Middle frontal gyrus (tissue), 1 donor: ENCODE measurements around the gene KLHL14.

Source experiments
- DNase-seq: peaks from one replicate; pipeline ENCODE4 v3.0.0-alpha.2; 2015; ENCODE audit warnings: low spot score; ENCODE audit errors: extremely low spot score

KLHL14 gene

GRCh38 chr18:32724071-32724749, 48.6 kb downstream of the KLHL14 start:
- no peak for DNase-seq

- no peak for DNase-seq
Observed at GRCh38 chr18:32722279-32722678, 50.5 kb downstream of the KLHL14 start.

- DNase-seq, result no peak
Observed at GRCh38 chr18:32717126-32717525, 55.7 kb downstream of the KLHL14 start.

- peak; percentile 57 for DNase-seq
Observed at GRCh38 chr18:32714571-32715148, 58.2 kb downstream of the KLHL14 start.

GRCh38 chr18:32712860-32713259, 60.0 kb downstream of the KLHL14 start:
- DNase-seq, result no peak

GRCh38 chr18:32711862-32712261, 61.0 kb downstream of the KLHL14 start:
- DNase-seq, result no peak

- no peak for DNase-seq
Observed at GRCh38 chr18:32707586-32707985, 65.2 kb downstream of the KLHL14 start.

GRCh38 chr18:32707147-32707546, 65.7 kb downstream of the KLHL14 start:
- DNase-seq, result no peak

- no peak for DNase-seq
Observed at GRCh38 chr18:32701313-32701712, 71.5 kb downstream of the KLHL14 start.

GRCh38 chr18:32698153-32698552, 74.7 kb downstream of the KLHL14 start:
- no peak for DNase-seq

- DNase-seq, result no peak
Observed at GRCh38 chr18:32696376-32696775, 76.4 kb downstream of the KLHL14 start.

- no peak for DNase-seq
Observed at GRCh38 chr18:32695534-32695933, 77.3 kb downstream of the KLHL14 start.

GRCh38 chr18:32688821-32689220, 84.0 kb downstream of the KLHL14 start:
- no peak for DNase-seq

- DNase-seq, result no peak
Observed at GRCh38 chr18:32684940-32685339, 87.9 kb downstream of the KLHL14 start.

- DNase-seq, result peak; percentile 8
Observed at GRCh38 chr18:32684096-32684495, 88.7 kb downstream of the KLHL14 start.

GRCh38 chr18:32683044-32683443, 89.8 kb downstream of the KLHL14 start:
- no peak for DNase-seq

GRCh38 chr18:32677578-32677977, 95.2 kb downstream of the KLHL14 start:
- no peak for DNase-seq

- no peak for DNase-seq
Observed at GRCh38 chr18:32674491-32674890, 98.3 kb downstream of the KLHL14 start.

GRCh38 chr18:32672398-32672797, 100.4 kb downstream of the KLHL14 start:
- no peak for DNase-seq

GRCh38 chr18:32670727-32671126, 102.1 kb downstream of the KLHL14 start:
- no peak for DNase-seq

GRCh38 chr18:32669549-32670165, 103.2 kb downstream of the KLHL14 start:
- DNase-seq, result no peak

GRCh38 chr18:32668956-32669355, 103.9 kb downstream of the KLHL14 start:
- no peak for DNase-seq
